ENCODE measurements around the gene RHEB. TPM values are rescaled to one million over a fixed set of nuclear protein-coding genes. Genes with fewer than 3 reads are reported as not detected.

The RHEB gene
- total RNA-seq, 1 experiment from 2014 or later = 114 TPM

DNA sequence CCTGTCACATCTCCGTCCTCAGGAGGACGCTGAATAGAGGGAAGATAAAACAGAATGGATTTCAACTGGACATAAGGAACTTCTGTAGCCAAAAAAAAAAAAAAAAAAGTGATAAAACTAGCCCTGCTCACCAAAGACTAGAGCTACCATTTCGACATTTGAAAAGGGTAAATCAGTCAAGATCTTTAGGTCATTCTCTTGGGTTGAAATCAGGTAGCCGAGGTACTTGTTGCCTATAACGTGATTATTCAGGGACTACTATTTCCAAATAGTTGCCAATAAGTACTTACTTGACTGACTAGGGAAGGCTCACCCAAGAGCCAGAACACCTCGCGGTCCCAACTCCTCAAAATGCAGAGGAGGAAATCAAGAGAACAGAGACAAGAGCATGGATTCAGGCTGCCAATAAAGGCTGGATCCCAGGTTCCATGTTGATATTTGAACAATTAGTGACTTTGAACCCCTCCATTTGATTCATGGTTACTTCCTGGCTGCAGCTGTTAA, 2.0 kb downstream of the RHEB start:
- no peak overlapping the region for H4K5ac ChIP-seq (ENCODE audit: insufficient read length, low read depth, low read length)
- peaks cover 57% of the 10 kb centered on the region for H3K79me2 ChIP-seq (ENCODE audit: insufficient read depth, low read length)
- H3K56ac ChIP-seq (ENCODE audit: insufficient read length, low read depth, low read length) = no peak overlapping the region
- no peak overlapping the region for H3T11ph ChIP-seq (ENCODE audit: low read length)
- H2AFZ ChIP-seq (ENCODE audit: low read length) = no peak overlapping the region
- no peaks in the 10 kb centered on the region for H3K27me3 ChIP-seq (ENCODE audit: insufficient read depth, low read length)
- peaks cover 42 to 45% of the 10 kb centered on the region in 2 experiments for H3K4me1 Mint-ChIP-seq
- H3K4me2 ChIP-seq (ENCODE audit: insufficient read depth, insufficient read length, low read length) = peak overlapping the region; percentile 89
- H2BK120ac ChIP-seq (ENCODE audit: low read depth, low read length, poor library complexity, severe bottlenecking) = no peak overlapping the region
- peak overlapping the region in 2 of 3 experiments; percentile 90 to 96; a peak in 2 of 7 replicates for H3K27ac Mint-ChIP-seq
- peaks cover 3% of the 10 kb centered on the region for H4K20me1 ChIP-seq (ENCODE audit: control insufficient read depth, insufficient read depth, insufficient read length)
- no peak overlapping the region for H2BK5ac ChIP-seq (ENCODE audit: insufficient read length, low read length)
- H3K4me3 Mint-ChIP-seq = peak overlapping the region; percentile 95 to 99
- no peak overlapping the region for H3K18ac ChIP-seq (ENCODE audit: insufficient read length, low read depth, low read length)
- H4K8ac ChIP-seq (replicated peaks; ENCODE audit: insufficient read length, low read depth, low read length) = no peak overlapping the region
- H3K9me3 ChIP-seq (ENCODE audit: control insufficient read depth, low read depth, low read length) = no peaks in the 10 kb centered on the region
- H2BK20ac ChIP-seq (ENCODE audit: low read depth, low read length, poor library complexity, severe bottlenecking) = no peak overlapping the region
- peak overlapping the region; percentile 74 for H3K9ac ChIP-seq (ENCODE audit: extremely low read depth, insufficient read length, low read length)
- H3K27me3 Mint-ChIP-seq (ENCODE audit: low read depth) = no peaks in the 10 kb centered on the region; the same call in 1 of the 2 replicates
- H2BK15ac ChIP-seq (ENCODE audit: low read depth, low read length) = no peak overlapping the region
- WGBS (ENCODE audit: extremely low coverage, insufficient read length, low lambda C conversion rate) = no CpG with 5 or more reads among the region's 7 CpGs
- H2AK5ac ChIP-seq (ENCODE audit: insufficient read length, low read length) = no peak overlapping the region
- no peak overlapping the region for H4K91ac ChIP-seq (ENCODE audit: insufficient read length, low read depth, low read length)
- TF ChIP-seq CTCF (conservative IDR thresholded peaks at IDR 0.05) = no peak
- peaks cover 2 to 7% (median 4%) of the 10 kb centered on the region in 3 experiments; a peak in 3 of 7 replicates for H3K36me3 Mint-ChIP-seq (ENCODE audit: insufficient read depth in 1 of 3, low read depth in 3 of 3)
- no peak for DNase-seq
- no peak overlapping the region for H3K14ac ChIP-seq (ENCODE audit: insufficient read depth, low read length)
- peaks cover 14% of the 10 kb centered on the region for H3K23me2 ChIP-seq (ENCODE audit: insufficient read length, low read depth, low read length, poor library complexity, severe bottlenecking)
- H3K9me3 Mint-ChIP-seq = peaks cover 0 to 4% of the 10 kb centered on the region in 2 experiments; a peak in 3 of 5 replicates
- no peak overlapping the region for H2BK12ac ChIP-seq (ENCODE audit: insufficient read length, low read depth, low read length)
- no peak overlapping the region for H3K23ac ChIP-seq (ENCODE audit: insufficient read length, low read depth, low read length)
- no peak overlapping the region for H3K27ac ChIP-seq (ENCODE audit: insufficient read length, low read depth, low read length)
- H3K4me1 ChIP-seq (ENCODE audit: insufficient read depth, low read length) = no peaks in the 10 kb centered on the region
- no peak overlapping the region for H3K4ac ChIP-seq (ENCODE audit: low read depth, low read length)
- H3K79me1 ChIP-seq (ENCODE audit: insufficient read depth, low read depth, low read length, poor library complexity, severe bottlenecking) = peaks cover 2% of the 10 kb centered on the region

All from H9 (cell line).